Thyroid gland (tissue), 4 donors: ENCODE measurements around the gene EHMT1.

ENCODE experiments used
- CTCF ChIP-seq, 6 experiments: fragments of 200-600 bp in 3 of 6; fragments of 450-650 bp in 3 of 6; sonication (generic) in 3 of 6; IDR thresholded peaks; one replicate each; pipeline ENCODE4 v1.5.1; 2016 to 2019; ENCODE audit warnings: antibody characterized with exemption in 6 of 6, mild to moderate bottlenecking in 2 of 6, inconsistent platforms in 1 of 6, moderate library complexity in 1 of 6
- POLR2A ChIP-seq, 2 donors: fragments of 450-650 bp; IDR thresholded peaks; one replicate each; pipeline ENCODE4 v1.6.1; 2017; ENCODE audit warnings: antibody characterized with exemption in 2 of 2, mild to moderate bottlenecking in 2 of 2, moderate library complexity in 1 of 2

- TF ChIP-seq CTCF (IDR thresholded peaks at IDR 0.05) (no peak), POLR2A (IDR thresholded peaks at IDR 0.05) (no peak)
Measured at GRCh38 chr9:137760426-137760825, 141.6 kb downstream of the EHMT1 start.
